Measurements from ENCODE around the gene IRX3. TPM values are rescaled to one million over a fixed set of nuclear protein-coding genes. Genes with fewer than 3 reads are reported as not detected.

Gene IRX3
- total RNA-seq, 1 donor from 2014 or later = 1.4 TPM

GRCh38 chr16:54291656-54292487, 5.3 kb upstream of the IRX3 start:
- ATAC-seq (no peak), DNase-seq (ENCODE audit: low spot score) (no peak)

- ATAC-seq = no peak
- DNase-seq (ENCODE audit: low spot score) = no peak
Measured at GRCh38 chr16:54290833-54291655, 4.5 kb upstream of the IRX3 start.

GRCh38 chr16:54289945-54290832, 3.6 kb upstream of the IRX3 start:
- ATAC-seq = no peak
- no peak for DNase-seq (ENCODE audit: low spot score)

GRCh38 chr16:54289242-54289944, 2.8 kb upstream of the IRX3 start:
- no peak for ATAC-seq
- no peak for DNase-seq (ENCODE audit: low spot score)

GRCh38 chr16:54288835-54289241, 2.3 kb upstream of the IRX3 start:
- ATAC-seq (no peak), DNase-seq (ENCODE audit: low spot score) (no peak)

GRCh38 chr16:54288030-54288834, 1.6 kb upstream of the IRX3 start:
- no peak for ATAC-seq
- DNase-seq (ENCODE audit: low spot score) = no peak

GRCh38 chr16:54287131-54288029, 793 bp upstream of the IRX3 start:
- no peak for ATAC-seq

GRCh38 chr16:54286090-54286365, 559 bp downstream of the IRX3 start:
- DNase-seq (ENCODE audit: low spot score) (peak; percentile 55), ATAC-seq (peak; percentile 55)

More at GRCh38 chr16:54287131-54288029, 793 bp upstream of the IRX3 start:
- no peak for DNase-seq (ENCODE audit: low spot score)

- no peak for DNase-seq (ENCODE audit: low spot score)
- no peak for ATAC-seq
Measured at GRCh38 chr16:54285414-54286089, 1.0 kb downstream of the IRX3 start.

- no peak for DNase-seq (ENCODE audit: low spot score)
- no peak for ATAC-seq
Measured at GRCh38 chr16:54284931-54285413, 1.6 kb downstream of the IRX3 start.

- ATAC-seq = peak; percentile 37
- peak; percentile 49 for DNase-seq (ENCODE audit: low spot score)
Measured at GRCh38 chr16:54284319-54284930, 2.2 kb downstream of the IRX3 start.

- no peak for DNase-seq (ENCODE audit: low spot score)
Measured at GRCh38 chr16:54283725-54284318, 2.8 kb downstream of the IRX3 start.

GRCh38 chr16:54282928-54283724, 3.5 kb downstream of the IRX3 start:
- ATAC-seq = no peak
- no peak for DNase-seq (ENCODE audit: low spot score)

More at GRCh38 chr16:54283725-54284318, 2.8 kb downstream of the IRX3 start:
- ATAC-seq = peak; percentile 10

GRCh38 chr16:54282202-54282927, 4.2 kb downstream of the IRX3 start:
- ATAC-seq (peak; percentile 59), DNase-seq (ENCODE audit: low spot score) (peak; percentile 61)

GRCh38 chr16:54281535-54282201, 4.9 kb downstream of the IRX3 start:
- ATAC-seq (peak; percentile 11), DNase-seq (ENCODE audit: low spot score) (no peak)

All from left lobe of liver (tissue), 2 donors.